NCI-H2107 treated with DMSO at 0.1 percent for 48 hours (cell line): ENCODE data around the gene CLCN6.

ENCODE experiments used
- DNase-seq: peaks from one replicate; lab custom pipeline; 2025; ENCODE audit not compliant: unreplicated experiment; lab: John Stamatoyannopoulos, UW

Gene CLCN6

DNA sequence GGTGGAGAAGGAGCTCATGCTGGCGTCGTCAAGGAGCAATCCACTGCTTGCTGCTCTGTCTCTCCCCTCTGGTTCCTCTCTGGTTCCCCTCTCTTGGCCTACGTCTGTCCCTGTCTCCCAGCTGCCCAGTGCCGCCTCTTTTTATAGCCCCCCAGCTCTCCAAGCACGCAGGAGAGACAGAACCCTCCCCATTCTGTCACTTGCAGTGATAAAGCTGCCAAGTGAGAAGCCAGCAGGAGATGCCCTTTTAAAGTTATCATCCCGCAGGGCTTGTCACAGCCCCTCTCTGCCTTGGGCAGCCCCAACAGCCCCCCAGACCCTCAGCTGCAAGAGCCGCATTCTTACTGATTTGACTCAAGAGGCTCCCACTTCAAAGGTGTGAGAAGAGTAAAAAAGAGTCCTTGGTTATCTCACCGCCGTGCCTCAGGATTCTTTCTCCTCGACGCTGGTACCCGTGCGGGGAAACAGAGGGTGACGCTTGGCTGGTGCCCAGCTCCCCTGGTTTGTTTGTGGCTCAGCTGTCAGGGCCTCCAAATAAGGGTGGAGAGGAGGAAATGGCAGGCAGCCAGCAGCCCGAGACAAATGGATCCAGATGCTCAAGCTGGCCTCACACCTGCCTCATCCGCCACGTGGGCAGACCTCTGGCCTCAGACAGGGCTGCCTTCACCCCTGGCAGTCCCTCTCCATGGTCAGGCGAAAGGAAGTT is 41.8 kb downstream of the CLCN6 start, which contains the start of gene NPPA:
Gene NPPA, minus strand, starts transcription at position 117 of the 706 bp plus-strand sequence. Its CDS starts 99 bp downstream, at position 18.
- peak; percentile 88 for DNase-seq

DNA sequence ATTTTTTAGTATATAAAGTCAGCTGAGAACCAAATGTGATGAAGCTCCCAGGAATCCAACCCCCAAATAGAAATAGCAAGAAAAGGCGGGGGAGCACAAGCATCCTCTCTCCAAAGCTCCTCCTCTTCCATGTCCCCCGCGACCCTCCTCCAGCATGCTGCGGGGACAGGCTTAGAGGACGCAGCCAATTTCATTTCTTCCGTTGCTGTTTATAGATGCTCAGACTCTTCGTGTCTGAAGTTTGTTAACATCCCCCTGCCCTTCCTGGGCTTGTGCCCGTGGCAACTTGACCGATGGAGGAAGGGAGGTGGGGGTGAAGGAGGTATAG is 42.3 kb downstream of the CLCN6 start:
- no peak for DNase-seq

DNA sequence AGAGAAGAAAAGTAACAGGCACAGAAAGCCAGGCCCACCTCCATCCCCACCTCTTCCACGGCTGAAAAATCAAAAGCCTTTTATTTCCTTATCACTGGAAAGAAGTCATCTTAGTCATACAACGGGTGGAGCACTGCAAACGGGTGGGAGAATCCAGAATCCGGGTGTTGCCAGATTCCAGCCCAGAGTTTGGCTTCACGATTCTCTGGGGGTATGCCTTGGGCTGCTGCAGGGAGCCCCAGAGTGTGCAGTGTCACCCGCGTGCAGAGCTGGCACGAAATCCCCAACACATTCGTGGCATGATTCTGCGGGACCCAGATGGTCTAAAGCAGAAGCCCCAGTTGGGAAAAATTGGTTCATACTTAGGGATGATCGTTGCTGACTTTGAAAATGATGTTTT is 44.2 kb downstream of the CLCN6 start:
- DNase-seq: no peak

DNA sequence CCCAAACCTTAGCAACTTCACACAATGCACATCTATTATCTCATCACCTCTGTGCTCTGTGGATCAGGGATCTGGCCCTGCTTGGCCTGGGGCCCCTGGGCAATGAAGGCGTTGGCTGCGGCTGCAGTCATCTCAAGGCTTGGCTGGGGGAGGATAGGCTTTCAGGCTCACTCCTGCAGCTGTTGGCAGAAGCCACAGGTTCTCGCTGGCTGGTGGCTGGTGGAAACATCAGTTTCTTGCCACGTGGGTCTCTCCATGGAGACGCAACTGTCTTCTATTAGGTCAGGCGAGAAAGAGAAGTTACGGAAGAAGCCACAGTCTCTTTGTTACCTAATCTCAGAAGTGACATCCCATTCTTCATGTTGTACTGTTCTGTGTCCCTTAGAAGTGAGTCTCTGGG is 45.2 kb downstream of the CLCN6 start:
- no peak for DNase-seq

DNA sequence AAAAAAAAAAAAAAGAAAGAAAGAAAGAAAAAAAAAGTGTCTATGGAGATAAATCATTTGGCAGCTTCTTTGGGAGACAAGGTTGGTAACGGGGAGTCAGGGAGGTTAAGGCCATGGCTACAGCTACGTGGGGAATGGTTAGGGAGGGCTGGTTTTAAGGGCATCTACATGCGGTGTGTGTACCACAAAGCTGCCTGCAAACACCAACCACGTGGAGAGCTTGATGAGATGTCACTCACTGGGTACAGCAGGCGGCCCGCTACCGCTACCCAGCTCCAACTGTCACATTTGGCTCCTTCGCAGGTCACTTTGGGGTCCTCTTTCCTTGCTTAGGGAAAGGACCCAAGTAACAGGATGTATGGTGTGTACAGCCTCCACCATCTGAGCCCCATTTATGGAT is 48.5 kb downstream of the CLCN6 start:
- no peak for DNase-seq

DNA sequence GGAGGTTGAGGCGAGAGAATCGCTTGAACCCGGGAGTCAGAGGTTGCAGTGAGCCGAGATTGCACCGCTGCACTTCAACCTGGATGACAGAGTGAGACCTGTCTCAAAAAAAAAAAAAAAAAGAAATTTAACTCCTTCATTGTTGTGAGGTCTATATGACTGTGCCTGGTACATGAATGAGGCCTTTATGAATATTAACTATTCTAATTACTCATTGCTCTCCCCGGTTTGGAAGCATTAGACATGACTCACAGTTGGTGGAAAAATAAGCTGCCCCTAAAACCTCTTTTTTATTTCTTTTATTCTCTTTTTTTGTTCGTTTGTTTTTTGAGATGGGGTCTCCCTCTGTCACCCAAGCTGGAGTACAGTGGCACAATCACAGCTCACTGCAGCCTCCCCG is 49.4 kb downstream of the CLCN6 start:
- no peak for DNase-seq

DNA sequence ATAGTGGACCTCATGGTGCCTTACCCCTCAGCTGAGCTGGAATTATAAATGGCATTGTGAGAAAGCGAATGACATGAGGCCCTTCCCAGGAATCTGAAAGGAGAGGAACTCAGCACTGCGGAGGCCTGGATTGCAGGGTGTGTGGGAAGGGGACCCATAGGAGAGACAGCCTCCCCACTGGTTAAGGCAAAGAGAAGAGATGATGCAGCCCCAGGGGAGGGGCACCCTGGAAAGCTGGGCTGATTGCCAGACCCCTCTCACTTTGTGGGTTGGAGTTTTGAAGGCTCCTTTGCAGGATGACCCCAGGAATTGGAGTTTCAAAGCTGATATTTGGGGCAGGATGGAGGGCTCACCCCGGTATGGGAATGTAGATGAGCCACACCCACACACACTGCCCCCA is 50.7 kb downstream of the CLCN6 start:
- DNase-seq: no peak

DNA sequence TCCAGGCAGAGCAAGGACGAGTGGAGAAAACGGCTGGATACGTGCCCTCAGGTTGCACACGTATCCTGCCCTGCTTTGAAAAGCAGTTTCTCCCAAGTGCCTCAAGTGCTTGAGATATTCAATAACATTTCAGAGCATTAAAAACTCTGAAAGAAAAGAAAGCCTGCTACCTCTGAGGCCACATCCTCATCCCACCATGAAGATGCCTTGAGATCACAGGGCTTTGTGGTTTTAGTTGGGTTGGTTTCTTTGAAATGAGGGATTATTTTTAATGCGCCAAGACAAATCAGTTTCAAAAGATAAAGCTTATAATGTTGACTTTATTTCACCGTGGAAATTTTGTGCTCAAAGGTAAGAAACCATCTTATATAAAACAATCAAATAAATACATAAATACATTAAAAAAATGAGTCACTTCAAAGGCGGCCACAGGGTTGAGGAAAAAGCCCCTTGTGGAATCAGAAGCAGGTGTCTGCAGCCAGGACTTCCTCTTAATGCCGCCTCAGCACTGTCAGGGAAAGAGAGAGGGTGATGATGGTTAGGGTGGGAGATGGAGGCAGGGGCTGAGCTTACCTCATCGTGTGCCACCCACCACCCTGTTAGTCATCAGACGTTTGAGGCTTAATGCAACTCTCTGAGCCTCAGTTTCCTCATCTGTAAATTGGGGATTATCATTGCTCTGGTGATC is 51.3 kb downstream of the CLCN6 start:
- DNase-seq: no peak

DNA sequence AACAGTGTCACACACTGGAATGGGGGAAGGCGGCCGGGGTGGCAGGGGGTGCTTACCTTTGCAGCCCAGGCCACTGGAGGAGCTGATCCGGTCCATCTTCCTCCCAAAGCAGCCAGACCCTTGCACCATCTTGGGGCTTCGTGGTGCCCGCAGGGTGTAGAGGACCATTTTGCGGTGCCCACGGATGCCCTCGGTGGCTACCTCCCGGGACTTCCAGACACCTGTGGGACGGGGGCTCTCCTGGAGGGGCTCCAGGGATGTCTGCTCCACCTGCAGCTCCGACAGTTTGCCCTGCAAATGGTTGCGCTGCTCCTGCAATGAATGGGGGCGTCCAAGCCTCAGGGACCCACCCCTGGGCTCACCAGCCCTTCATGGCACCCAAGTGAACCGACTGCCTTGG is 52.2 kb downstream of the CLCN6 start:
- DNase-seq: no peak

DNA sequence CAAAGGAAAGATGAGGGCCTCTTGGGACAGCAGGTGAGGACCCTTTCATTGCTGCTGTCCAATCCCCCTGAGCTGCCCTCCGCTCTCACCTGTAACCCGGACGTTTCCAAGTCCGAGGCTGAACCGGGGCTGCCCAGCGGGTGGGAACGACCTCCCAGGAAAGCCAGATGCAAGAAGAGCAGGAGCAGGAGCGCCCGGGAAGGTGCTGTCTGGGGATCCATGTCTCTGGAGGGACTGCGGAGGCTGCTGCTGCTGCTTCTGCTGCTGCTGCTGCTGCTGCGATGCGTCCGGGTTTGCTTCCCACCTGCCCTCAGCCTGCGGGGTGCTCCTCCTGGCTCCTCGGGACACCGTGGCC is 52.6 kb downstream of the CLCN6 start, which contains the start of gene NPPB:
Gene NPPB, minus strand, starts transcription at position 333 of the 355 bp plus-strand sequence. Its CDS starts 112 bp downstream, at position 221.
- no peak for DNase-seq

DNA sequence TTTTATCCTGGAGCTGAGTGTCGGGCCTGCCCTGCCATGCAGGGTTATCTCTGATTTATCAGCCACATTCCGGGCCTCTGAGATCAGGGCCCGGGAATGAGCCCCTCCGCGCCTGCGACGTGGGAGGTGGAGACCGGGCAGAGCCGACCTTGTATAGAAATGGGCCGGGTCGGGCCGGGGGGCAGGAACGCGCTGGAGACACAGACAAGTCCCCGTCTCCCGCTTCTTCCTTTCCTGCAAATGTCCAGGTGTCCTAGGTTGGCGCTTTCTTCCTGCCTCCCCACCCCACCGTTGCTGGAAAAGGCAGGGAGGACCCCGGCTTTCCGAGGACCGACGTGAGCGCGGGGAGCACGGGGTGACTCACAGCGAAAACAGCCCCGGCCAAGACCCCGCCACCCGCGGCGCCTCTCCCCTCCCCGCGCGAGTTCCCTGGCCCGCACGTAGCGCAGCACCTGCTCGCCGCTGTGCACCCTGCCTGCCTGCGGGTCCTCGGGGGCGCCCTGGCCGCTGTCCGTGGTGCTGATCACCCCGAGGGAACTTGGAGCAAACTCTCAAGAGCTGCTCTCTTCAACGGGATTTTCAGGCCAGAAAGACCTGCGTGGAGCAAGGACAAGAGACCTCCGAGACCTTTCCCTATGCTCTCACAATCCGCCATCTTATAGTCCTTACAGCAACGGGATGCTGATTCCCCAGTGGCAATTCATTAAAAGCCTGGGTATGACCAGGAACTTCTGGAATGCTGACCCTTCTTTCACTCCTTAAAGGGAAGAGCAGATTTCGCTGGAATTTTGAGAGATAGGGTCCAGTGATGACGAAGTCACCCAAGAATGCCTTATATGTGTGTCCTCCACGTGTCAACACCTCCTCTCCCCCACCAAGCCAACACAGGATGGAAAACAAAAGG is 53.2 kb downstream of the CLCN6 start:
- DNase-seq: no peak

DNA sequence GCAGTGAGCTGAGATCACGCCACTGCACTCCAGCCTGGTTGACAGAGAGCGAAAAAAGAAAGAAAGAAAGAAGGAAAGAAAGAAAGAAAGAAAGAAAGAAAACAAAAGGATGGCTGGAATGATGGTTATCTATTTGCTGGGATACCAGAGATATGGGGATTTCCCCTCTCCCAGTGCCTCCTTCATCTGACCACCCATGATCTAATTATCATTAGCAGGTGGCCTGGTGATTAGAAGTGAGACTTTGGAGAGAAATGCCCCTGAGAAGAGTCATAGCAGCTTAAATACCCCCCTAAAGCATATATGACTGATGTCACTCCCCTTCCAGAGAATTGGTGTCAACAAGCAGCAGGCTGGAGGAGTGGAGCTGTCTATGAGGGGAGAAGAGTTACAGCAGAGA is 54.1 kb downstream of the CLCN6 start:
- DNase-seq: no peak

DNA sequence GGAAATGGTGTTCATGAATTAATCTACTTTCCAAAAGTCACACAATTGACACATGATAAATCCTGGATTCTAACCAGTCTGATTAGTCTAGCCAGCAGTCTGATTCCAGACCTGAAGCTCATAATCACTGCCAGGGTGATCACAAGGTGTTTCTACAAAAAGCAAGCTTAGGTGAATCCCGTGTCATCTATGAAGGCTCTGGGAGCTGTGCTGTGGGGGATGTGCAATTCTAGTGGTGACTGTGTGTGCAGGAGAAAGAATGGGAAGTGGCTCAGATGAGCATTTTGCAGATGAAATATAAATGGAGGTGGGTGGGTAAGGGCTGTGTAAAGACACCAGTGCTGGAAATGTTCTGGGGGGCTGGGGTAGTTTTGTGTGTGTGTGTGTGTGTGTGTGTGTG is 54.6 kb downstream of the CLCN6 start:
- no peak for DNase-seq

DNA sequence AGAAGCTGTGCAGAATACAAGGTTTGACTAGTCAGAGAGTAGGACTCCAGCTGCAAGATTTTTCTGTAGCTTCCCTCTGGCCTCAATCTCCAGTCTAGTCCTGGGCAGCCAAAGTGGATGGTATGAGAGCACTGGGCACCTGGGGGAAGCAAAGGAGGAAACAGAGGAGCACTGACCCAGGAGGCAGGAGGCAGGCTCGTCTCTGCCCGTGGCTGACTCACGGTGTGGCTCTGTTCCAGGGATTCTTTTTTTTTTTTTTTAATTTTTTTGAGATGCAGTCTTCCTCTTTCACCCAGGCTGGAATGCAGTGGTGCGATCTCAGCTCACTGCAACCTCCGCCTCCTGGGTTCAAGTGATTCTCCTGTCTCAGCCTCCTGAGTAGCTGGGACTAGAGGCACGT is 56.9 kb downstream of the CLCN6 start:
- DNase-seq: no peak

DNA sequence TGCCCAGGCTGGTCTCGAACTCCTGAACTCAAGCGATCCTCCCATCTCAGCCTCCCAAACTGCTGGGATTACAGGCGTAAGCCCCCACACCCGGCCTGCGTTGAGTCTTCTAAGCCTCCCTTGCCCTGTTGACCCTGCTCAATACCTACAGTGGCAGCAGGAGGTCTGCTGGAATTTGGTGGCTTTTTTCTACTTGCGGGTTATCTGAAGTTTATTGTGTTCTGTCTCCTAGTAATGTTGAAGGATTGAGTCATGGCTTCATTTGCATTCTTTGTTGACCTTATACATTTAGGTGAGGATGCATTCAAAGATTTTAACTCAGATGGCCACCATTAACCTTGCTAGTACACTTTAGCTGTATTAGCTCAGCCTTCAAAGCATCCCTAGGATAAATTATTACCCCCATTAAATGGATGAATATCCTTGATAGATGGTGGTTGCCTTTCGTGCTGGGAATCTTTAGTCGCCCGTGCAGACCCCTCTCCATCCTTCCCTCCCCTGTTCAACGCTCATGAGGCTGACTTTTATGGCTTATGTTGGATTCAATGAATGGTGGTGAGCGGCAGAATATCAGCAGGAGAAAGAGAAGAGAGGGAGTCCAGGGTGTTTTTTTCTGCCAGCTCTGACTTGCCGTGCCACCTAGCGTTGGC is 62.5 kb downstream of the CLCN6 start:
- DNase-seq: no peak

DNA sequence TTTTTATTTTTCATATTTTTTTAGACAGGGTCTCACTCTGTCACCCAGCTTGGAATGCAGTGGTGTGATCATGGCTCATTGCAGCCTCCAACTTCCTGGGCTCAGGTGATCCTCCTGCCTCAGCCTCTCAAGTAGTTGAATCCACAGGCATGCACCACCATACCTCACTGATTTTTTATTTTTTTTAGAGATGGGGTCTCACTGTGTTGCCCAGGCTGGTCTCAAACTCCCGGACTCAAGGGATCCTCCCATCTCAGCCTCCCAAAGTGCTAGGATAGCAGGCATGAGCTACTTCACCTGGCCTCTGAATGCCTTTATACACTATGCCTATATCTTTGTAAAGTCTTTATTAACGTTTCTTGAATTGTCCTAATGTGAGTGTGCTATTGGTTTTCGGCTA is 63.1 kb downstream of the CLCN6 start:
- no peak for DNase-seq

DNA sequence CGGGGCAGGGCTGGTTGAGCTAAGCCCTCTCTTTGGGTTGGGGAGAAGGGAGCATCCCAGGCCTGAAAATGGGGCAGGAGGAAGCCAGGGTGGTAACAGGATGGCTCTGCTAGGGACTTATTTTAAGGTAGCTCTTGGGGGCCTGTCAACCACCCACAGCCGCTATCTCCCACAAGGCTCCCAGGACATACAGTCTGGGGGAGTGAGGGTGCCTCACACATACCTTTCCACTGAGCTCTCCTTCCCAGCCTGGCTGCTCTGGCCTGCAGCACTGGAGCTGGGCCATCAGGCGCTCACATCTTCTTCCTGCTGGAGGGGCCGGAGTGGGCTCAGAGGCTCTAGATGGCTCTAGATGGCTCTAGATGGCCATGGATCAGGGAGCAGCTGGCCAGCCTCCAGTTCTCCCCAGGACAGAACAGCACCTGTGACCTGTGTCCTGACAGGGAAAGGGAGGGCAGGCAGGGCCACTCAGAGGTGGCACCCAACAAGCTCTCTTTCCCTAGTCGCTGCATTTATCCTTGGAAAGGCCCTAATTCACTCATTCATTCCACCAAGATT is 63.7 kb downstream of the CLCN6 start:
- DNase-seq: no peak

DNA sequence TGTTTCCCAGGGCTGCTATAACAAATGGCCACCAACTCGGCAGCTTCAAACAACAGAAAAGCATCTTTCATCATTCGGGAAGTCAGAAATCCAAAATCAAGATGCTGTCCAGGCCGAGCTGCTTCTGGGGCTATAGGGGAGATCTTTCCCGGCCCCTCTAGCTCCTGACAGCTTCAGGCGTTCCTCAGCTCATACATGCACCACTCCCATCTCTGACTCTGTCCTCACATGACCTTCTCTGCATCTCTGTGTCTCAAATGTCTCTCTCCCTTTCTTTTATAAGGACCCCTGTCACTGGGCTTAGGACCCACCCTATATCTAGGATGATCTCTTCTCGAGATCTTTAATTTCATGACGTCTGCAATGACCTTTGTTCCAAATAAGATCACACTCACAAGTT is 66.6 kb downstream of the CLCN6 start:
- no peak for DNase-seq

DNA sequence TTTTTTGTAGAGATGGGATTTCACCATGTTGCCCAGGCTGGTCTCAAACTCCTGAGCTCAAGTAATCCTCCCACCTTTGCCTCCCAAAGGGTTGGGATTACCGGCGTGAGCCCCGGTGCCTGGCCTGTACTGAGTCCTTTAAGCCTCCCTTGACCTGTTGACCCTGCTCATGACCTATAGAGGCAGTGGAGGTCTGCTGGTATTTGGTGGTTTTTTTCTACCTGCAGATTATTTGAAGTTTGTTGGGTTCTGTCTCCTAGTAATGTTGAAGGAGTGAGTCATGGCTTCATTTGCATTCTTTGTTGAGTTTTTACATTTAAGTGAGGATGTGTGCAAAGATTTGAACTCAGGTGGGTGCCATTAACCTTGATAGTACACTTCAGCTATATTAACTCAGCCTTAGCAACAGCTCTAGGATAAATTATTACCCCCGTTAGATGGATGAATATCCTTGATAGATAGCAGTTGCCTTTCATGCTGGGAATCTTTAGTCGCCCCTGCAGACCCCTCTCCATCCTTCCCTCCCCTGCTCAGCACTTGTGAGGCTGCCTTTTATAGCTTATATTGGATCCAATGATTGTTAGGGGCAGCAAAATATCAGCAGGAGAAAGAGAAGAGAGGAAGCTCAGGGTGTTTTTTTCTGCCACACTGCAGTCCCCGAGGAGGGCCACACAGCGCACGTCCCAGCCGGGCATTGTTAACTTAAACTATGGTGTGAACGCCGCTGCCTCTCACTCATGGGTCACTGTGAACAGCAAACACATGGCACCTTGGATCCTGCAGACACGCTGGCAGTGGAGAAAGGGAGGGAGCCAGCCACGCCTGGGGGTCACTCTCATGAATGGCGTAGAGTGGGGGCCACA is 67.6 kb downstream of the CLCN6 start:
- no peak for DNase-seq

DNA sequence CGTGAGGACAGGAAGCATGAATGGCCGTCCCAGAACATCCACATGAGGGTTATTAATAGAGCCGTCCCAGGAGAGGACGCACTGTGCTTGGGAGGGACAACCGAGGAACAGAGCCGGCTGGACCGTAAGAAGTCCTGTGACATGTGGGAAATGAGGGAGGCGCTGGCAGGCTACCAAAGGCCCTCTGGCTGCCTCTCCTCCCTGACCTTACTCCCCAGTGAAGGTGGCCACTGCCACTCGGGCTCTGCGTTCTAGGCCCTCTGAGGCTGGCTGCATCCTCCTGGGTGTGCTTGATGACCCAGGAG is 68.2 kb downstream of the CLCN6 start:
- no peak for DNase-seq
